Neural crest cell (in vitro differentiated cells): ENCODE data around the gene NEURL4. TPM values are rescaled to one million over a fixed set of nuclear protein-coding genes. Genes with fewer than 3 reads are reported as not detected.

Experiments
- DNase-seq: peaks from one replicate; pipeline ENCODE4 v3.0.0; 2021; ENCODE audit warnings: low read depth, mixed read lengths, low spot score
- H3K27ac Mint-ChIP-seq: one replicate; pipeline ENCODE4 v1.8.0; 2021; ENCODE audit warnings: mild to moderate bottlenecking, mixed read lengths; ENCODE audit not compliant: unreplicated experiment
- H3K27me3 Mint-ChIP-seq: 2 replicates; pipeline ENCODE4 v1.8.0; 2021; ENCODE audit warnings: low read depth, mild to moderate bottlenecking, mixed read lengths
- H3K36me3 Mint-ChIP-seq: 2 replicates; pipeline ENCODE4 v1.8.0; 2021; ENCODE audit warnings: low read depth, mild to moderate bottlenecking, mixed read lengths
- H3K4me1 Mint-ChIP-seq: 2 replicates; pipeline ENCODE4 v1.8.0; 2021; ENCODE audit warnings: mixed read lengths
- H3K4me3 Mint-ChIP-seq: one replicate; pipeline ENCODE4 v1.8.0; 2021; ENCODE audit warnings: mild to moderate bottlenecking, mixed read lengths
- H3K9me3 Mint-ChIP-seq: 2 replicates; pipeline ENCODE4 v1.8.0; 2021; ENCODE audit warnings: mixed read lengths
- CTCF ChIP-seq: fragments of 200-600 bp; sonication (generic); conservative IDR thresholded peaks from 2 replicates; pipeline ENCODE4 v1.5.0; 2021; ENCODE audit warnings: antibody characterized with exemption, mild to moderate bottlenecking
- total RNA-seq: library from RNA; stranded (reverse); gene quantifications from 2 replicates; pipeline ENCODE4 v1.2.1, GENCODE V29; 2021

NEURL4 gene
- total RNA-seq, 1 donor from 2014 or later = 69.5 TPM

GRCh38 chr17:7313890-7314718 is 15.0 kb downstream of the NEURL4 start:
- H3K4me3 Mint-ChIP-seq = peak overlapping the region; percentile 99
- H3K9me3 Mint-ChIP-seq = no peaks in the 10 kb centered on the region
- peak overlapping the region; percentile 32 for H3K27ac Mint-ChIP-seq
- peaks cover 29% of the 10 kb centered on the region for H3K36me3 Mint-ChIP-seq
- peaks cover 51% of the 10 kb centered on the region for H3K4me1 Mint-ChIP-seq
- DNase-seq = no peak
- TF ChIP-seq CTCF = no peak
- H3K27me3 Mint-ChIP-seq = peaks cover 9% of the 10 kb centered on the region

DNA sequence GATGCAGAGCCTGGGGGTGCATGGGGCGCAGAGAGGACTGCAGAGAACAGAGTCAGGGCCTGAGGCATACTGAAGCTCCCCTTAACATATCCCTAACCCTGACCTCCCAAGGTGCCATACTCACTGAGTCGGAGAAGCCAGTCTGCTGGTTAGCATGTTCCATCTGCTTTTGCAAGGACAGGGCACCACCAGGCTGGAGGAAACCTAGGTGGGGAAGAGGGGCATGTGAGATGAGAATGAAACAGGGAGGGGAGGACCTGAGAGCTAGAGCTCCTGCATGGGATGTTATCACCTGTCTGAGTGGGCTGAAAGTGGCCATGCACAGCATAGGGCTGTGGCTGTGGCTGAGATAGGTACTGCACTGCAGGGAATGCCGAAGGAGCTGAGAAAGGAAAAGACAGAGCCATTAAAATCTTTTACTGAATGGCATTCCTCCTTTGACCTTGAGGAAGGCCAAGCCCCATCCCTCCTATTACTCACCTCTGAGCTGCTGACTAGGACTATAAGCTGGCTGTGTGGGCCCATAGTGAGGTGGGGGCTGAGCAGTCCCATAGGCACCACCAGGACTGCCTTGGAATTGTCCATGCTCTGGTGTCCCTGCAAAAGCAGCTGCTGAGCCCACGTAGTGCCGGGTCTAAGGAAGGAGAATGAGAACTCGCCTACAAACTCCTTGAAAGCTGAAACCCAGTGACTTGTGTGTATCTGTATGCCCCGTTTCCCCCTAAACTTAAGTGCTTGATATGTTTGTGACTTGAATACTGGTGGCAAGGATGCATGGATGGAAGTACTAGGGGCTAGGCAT is 15.8 kb downstream of the NEURL4 start:
- H3K4me1 Mint-ChIP-seq = peaks cover 57% of the 10 kb centered on the region
- peak overlapping the region; percentile 99 for H3K4me3 Mint-ChIP-seq
- DNase-seq = no peak
- peaks cover 13% of the 10 kb centered on the region for H3K27me3 Mint-ChIP-seq
- H3K9me3 Mint-ChIP-seq = no peaks in the 10 kb centered on the region
- peak overlapping the region; percentile 86 for H3K27ac Mint-ChIP-seq
- TF ChIP-seq CTCF = peak; percentile 49
- peaks cover 32% of the 10 kb centered on the region for H3K36me3 Mint-ChIP-seq

- Mint-ChIP-seq H3K9me3 (no peaks in the 10 kb centered on the region), H3K27me3 (peaks cover 13% of the 10 kb centered on the region), H3K27ac (peak overlapping the region; percentile 86), H3K4me1 (peaks cover 57% of the 10 kb centered on the region), H3K36me3 (peaks cover 32% of the 10 kb centered on the region), H3K4me3 (peak overlapping the region; percentile 99)
- TF ChIP-seq CTCF = no peak
- no peak for DNase-seq
These were observed 16.6 kb downstream of the NEURL4 start for GRCh38 chr17:7312432-7313087.

GRCh38 chr17:7311110-7311705 is 17.9 kb downstream of the NEURL4 start:
- Mint-ChIP-seq H3K4me3 (peak overlapping the region; percentile 99), H3K9me3 (no peaks in the 10 kb centered on the region), H3K36me3 (peaks cover 32% of the 10 kb centered on the region), H3K27me3 (peaks cover 10% of the 10 kb centered on the region), H3K27ac (no peak overlapping the region), H3K4me1 (peaks cover 63% of the 10 kb centered on the region)
- DNase-seq = no peak
- TF ChIP-seq CTCF = no peak

DNA sequence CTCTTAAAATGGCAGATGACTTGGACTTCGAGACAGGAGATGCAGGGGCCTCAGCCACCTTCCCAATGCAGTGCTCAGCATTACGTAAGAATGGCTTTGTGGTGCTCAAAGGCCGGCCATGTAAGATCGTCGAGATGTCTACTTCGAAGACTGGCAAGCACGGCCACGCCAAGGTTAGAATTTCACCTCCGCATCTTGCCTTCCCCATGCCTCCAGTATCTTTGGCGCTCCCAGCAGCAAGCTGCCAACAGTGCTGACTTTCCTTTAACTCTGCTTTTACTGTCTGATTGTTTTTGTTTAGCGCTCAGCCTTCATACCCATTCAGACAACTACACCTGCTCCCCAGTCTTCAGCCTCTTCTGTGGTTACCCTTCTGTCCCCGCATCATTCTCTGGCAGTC is 19.5 kb downstream of the NEURL4 start:
- Mint-ChIP-seq H3K27me3 (peaks cover 10% of the 10 kb centered on the region), H3K4me3 (peak overlapping the region; percentile 99), H3K27ac (no peak overlapping the region), H3K9me3 (no peaks in the 10 kb centered on the region), H3K36me3 (peaks cover 32% of the 10 kb centered on the region), H3K4me1 (peaks cover 62% of the 10 kb centered on the region)
- DNase-seq = no peak
- no peak for TF ChIP-seq CTCF
